C4-2B (cell line): ENCODE results near the gene CRACR2B.

Experiments
- ZFX ChIP-seq: fragments of 450-650 bp; IDR thresholded peaks from 2 replicates; pipeline ENCODE4 v1.6.1; 2017
- TF ChIP-seq, protein P1 (sequence below): fragments of 450-650 bp; conservative IDR thresholded peaks from 2 replicates; pipeline ENCODE4 v1.5.1; 2017; ENCODE audit warnings: mild to moderate bottlenecking

DNA sequence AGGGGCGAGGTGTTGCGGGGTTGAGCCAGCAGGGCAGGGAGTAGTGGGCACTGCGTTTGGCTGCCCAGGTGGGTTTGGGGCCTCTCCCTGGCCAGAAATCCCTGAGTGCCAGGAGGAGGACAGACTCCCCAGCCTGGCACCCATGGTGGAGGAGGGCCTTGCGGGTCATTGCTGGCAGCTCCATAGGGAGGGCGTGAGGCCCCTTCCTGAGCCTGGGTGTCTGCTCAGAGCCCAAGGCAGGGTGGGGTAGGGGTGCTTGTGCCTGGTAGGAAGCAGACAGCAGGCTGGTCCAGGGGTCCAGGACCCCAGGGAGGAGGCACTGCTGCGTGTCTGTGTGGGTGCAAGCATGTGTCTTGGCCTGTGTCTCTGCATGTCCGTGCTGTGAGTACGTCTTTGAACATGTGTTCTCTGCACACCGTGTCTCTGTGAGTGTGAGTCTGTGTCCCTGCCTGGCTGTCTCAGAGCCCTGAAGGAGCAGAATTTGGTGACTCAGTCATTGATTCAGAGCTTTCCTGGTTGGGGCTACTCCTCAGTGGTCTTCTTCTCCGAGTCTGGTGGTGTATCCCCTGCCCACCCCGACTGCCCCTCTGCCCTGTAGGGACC is 18.9 kb downstream of the CRACR2B start:
- TF ChIP-seq, protein P1, sequence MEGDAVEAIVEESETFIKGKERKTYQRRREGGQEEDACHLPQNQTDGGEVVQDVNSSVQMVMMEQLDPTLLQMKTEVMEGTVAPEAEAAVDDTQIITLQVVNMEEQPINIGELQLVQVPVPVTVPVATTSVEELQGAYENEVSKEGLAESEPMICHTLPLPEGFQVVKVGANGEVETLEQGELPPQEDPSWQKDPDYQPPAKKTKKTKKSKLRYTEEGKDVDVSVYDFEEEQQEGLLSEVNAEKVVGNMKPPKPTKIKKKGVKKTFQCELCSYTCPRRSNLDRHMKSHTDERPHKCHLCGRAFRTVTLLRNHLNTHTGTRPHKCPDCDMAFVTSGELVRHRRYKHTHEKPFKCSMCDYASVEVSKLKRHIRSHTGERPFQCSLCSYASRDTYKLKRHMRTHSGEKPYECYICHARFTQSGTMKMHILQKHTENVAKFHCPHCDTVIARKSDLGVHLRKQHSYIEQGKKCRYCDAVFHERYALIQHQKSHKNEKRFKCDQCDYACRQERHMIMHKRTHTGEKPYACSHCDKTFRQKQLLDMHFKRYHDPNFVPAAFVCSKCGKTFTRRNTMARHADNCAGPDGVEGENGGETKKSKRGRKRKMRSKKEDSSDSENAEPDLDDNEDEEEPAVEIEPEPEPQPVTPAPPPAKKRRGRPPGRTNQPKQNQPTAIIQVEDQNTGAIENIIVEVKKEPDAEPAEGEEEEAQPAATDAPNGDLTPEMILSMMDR, result no peak
- no peak for TF ChIP-seq ZFX
